ENCODE measurements around the gene METTL18.

Gene METTL18

DNA sequence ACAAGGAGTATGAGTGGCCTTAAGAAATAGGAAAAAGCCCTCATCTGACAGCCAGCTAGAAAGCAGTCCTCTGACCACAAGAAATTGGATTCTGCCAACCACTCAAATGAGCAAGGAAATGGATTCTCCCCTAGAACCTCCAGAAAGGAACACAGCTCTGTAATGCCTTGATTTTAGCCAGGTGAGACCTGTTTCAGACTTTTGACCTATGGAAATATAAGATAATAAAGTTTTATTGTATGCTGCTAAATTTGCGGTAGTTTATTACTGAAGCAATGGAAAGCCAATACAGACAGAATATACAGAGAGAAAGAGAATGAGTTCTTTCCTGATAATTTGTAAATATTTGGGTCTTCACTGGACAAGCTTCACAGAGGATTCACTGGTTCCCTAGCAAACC, 32.0 kb downstream of the METTL18 start:
- Mint-ChIP-seq H3K36me3 (no peaks in the 10 kb centered on the region), H3K4me1 (no peaks in the 10 kb centered on the region), H3K27me3 (peaks cover 21% of the 10 kb centered on the region), H3K27ac (no peak overlapping the region), H3K4me3 (no peak overlapping the region), H3K9me3 (peaks cover 8% of the 10 kb centered on the region)
- ATAC-seq = no peak

DNA sequence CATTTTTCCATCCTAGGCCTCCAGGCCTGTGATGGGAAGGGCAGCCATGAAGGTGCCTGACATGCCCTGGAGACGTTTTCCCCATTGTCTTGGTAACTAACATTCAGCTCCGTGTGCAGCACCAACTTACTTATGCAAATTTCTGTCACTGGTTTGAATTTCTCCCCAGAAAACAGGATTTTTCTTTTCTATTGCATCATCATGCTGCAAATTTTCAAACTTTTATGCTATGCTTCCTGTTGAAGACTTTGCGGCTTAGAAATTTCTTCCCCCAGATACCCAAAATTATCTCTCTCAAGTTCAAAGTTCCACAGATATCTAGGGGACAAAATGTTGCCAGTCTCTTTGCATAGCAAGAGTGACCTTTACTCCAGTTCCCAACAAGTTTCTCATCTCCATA, 35.7 kb downstream of the METTL18 start:
- Mint-ChIP-seq H3K4me3 (no peak overlapping the region), H3K36me3 (no peaks in the 10 kb centered on the region), H3K9me3 (peaks cover 8% of the 10 kb centered on the region), H3K4me1 (no peaks in the 10 kb centered on the region), H3K27ac (no peak overlapping the region), H3K27me3 (peaks cover 9% of the 10 kb centered on the region)
- no peak for ATAC-seq

DNA sequence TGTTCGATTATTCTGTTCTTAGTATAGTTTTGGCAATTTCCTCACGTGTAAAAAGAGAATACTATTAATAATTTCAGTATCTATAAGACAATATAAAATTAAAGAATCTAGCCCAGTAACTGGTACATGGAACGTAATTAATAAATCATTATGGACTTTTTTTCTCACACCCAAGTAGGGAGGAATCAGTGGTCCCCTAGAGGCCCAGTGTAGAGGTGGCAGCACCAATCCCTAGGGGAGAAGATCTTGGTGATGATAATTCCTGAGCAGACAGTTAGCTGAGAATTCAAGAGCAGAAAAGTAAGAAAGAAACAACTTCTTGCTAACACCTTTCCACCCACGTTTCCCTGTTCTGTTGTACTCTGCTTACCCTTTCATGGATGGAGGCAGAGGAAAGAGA, 41.2 kb downstream of the METTL18 start:
- no peak for ATAC-seq
- no peaks in the 10 kb centered on the region for H3K9me3 Mint-ChIP-seq
- H3K36me3 Mint-ChIP-seq = no peaks in the 10 kb centered on the region

DNA sequence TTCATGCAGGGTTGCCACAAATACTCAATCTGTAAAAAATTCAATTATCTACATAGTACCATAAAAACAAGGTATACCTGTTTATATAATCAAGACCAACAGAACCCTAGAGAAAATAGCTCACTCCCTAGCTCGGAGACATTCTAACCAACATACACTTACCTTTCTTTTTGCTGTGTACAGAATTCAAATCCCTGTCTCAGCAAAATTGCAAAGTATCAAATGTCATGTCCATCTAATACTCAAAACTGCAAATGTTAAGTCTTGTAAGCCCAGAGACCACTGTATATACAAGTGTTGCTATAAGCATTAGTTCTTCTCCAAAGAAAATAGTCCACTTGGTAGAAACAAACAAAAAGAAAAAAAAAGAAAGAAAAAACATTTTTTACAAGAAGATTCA, 44.7 kb downstream of the METTL18 start:
- Mint-ChIP-seq H3K27me3 (peaks cover 9% of the 10 kb centered on the region), H3K9me3 (no peaks in the 10 kb centered on the region), H3K36me3 (no peaks in the 10 kb centered on the region), H3K4me3 (no peak overlapping the region), H3K27ac (no peak overlapping the region), H3K4me1 (no peaks in the 10 kb centered on the region)
- ATAC-seq = no peak

More for the DNA sequence above, 41.2 kb downstream of the METTL18 start:
- H3K27ac Mint-ChIP-seq = no peak overlapping the region
- H3K4me1 Mint-ChIP-seq = no peaks in the 10 kb centered on the region
- H3K4me3 Mint-ChIP-seq = no peak overlapping the region
- peaks cover 9% of the 10 kb centered on the region for H3K27me3 Mint-ChIP-seq

DNA sequence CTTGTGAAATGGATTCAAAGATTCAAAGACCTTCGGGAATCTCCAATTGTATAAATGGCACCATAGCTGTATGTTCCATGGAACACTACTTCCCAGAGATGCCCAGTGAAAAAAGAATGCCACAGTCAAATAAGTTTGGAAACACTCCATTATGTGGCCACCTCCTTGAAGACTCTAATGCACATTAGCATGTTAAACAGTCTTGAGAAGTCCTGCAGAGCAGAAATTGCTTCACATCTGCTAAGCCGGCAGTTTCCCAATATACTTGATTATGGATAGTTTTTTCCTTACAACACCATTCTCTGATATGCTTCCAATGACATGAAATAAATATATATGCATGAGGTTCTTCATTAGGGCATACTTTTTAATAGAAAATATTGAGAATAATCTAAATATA, 48.2 kb downstream of the METTL18 start:
- no peaks in the 10 kb centered on the region for H3K9me3 Mint-ChIP-seq
- no peak overlapping the region for H3K27ac Mint-ChIP-seq
- H3K4me1 Mint-ChIP-seq = no peaks in the 10 kb centered on the region
- ATAC-seq = no peak
- H3K36me3 Mint-ChIP-seq = no peaks in the 10 kb centered on the region
- H3K4me3 Mint-ChIP-seq = no peak overlapping the region
- H3K27me3 Mint-ChIP-seq = no peaks in the 10 kb centered on the region

DNA sequence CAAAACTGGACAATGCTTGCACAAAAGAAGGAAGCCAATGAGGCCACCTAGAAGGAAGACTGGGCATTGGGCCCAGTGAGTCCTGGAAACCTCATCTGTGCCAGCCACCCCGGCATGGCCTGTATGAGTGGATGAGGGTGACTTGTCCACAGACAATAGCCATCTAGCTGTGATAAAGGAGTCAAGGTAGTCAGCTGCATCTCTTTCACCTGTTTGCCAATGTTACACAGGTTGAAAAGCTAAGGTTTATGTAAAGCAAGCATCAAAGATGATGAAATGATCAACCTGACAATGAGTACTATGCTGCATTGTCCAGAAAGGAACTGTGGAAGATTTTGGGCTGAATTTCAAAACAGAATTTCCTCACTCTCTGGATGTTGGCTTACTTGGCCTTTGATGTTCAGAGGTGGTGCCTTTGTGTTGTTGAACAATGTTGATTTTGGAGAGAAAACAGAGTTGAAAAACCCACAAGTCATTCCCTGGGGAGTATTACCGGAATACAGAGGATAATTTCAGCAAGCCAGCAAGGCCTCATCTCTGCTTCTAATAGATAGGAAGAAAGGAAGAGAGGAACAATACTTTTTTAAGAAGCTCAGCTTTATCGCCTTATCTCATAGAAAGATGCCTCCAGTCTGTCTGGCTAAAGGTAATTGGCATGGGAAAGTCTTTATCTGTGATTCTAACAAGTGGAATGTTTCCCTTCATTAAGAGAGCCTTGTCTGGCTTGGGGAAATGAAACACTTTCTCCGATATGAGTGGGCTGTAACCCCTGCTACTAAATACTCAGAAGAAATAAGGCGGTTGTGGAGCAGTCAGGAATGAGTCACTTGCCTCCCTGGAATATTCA, 49.5 kb downstream of the METTL18 start:
- Mint-ChIP-seq H3K27ac (no peak overlapping the region), H3K27me3 (no peaks in the 10 kb centered on the region), H3K36me3 (no peaks in the 10 kb centered on the region), H3K4me1 (no peaks in the 10 kb centered on the region), H3K4me3 (no peak overlapping the region), H3K9me3 (no peaks in the 10 kb centered on the region)
- no peak for ATAC-seq

All from stimulated activated memory B cell treated with anti-CD40 and anti-IgM and Interleukin-4, amounts not matched to agents 10 μg/mL and 1 μg/mL and 100 μg/mL, for 72 hours (primary cell).